Testis (tissue), 2 donors: ENCODE results near the gene TCF4.

Source experiments
- POLR2A ChIP-seq: fragments of 450-650 bp; IDR thresholded peaks from one replicate; pipeline ENCODE4 v1.6.1; 2017; ENCODE audit warnings: antibody characterized with exemption, mild to moderate bottlenecking, moderate library complexity
- TF ChIP-seq, protein P1 (sequence below), 3 experiments: fragments of 450-650 bp in 2 of 3; fragments of 200-600 bp in 1 of 3; sonication (generic) in 1 of 3; IDR thresholded peaks; one replicate each; pipeline ENCODE4 v1.5.1; 2016 to 2019; ENCODE audit warnings: antibody characterized with exemption in 3 of 3, mild to moderate bottlenecking in 2 of 3, moderate library complexity in 1 of 3

GRCh38 chr18:55376387-55376786 is 211.6 kb downstream of the TCF4 start:
- TF ChIP-seq, protein P1, sequence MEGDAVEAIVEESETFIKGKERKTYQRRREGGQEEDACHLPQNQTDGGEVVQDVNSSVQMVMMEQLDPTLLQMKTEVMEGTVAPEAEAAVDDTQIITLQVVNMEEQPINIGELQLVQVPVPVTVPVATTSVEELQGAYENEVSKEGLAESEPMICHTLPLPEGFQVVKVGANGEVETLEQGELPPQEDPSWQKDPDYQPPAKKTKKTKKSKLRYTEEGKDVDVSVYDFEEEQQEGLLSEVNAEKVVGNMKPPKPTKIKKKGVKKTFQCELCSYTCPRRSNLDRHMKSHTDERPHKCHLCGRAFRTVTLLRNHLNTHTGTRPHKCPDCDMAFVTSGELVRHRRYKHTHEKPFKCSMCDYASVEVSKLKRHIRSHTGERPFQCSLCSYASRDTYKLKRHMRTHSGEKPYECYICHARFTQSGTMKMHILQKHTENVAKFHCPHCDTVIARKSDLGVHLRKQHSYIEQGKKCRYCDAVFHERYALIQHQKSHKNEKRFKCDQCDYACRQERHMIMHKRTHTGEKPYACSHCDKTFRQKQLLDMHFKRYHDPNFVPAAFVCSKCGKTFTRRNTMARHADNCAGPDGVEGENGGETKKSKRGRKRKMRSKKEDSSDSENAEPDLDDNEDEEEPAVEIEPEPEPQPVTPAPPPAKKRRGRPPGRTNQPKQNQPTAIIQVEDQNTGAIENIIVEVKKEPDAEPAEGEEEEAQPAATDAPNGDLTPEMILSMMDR (IDR thresholded peaks at IDR 0.05), result no peak
- TF ChIP-seq POLR2A, result no peak
